ENCODE measurements around the gene BICDL2. TPM values are rescaled to one million over a fixed set of nuclear protein-coding genes. Genes with fewer than 3 reads are reported as not detected.

The BICDL2 gene
- total and polyA plus RNA-seq, 2 donors from 2014 or later = 2.9 to 12.1 TPM

DNA sequence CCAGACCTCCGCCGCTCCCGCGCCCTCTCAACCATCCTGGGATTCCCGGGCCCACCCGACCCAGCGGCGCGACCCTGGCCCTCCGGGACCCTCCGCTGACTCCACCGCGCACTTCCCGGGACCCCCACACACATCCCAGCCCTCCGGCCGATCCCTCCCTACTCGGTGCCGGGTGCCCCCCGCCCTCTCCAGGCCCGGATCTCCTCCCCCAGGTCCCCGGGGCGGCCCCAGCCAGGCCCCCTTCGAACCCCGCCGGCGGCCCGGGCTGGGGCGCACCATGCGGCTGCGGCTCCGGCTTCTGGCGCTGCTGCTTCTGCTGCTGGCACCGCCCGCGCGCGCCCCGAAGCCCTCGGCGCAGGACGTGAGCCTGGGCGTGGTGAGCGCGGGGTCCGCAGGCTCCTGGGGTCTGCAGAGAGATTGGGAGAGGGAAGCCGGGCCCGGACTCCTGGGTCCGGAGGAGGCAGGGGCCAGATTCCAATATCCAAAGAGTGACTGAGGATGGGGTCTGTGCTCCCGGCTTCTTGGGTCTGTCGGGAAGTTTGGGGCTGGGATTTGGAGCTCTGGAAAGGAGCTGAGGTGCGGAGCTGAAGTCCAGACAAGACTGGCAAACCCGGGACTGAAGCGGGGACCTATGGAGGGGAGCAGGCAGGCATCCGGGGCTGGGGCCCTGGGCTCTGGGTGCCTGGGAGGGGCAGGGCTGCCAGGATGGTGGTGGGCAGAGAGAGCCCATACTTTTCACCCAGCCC is 10.1 kb upstream of the BICDL2 start:
- H3K4me3 ChIP-seq (ENCODE audit: low read length in 3 of 3) = no peak overlapping the region
- no peaks in the 10 kb centered on the region for H3K36me3 ChIP-seq (ENCODE audit: control insufficient read depth in 2 of 3, insufficient read depth in 3 of 3, low read length in 3 of 3)
- DNase-seq (peak in 1 of 5 donors; percentile 44), FAIRE-seq (no peak)
- H3K4me1 ChIP-seq (ENCODE audit: control insufficient read depth in 2 of 3, insufficient read depth in 2 of 3, low read depth in 1 of 3, low read length in 3 of 3) = peaks cover 0 to 7% (median 0%) of the 10 kb centered on the region in 3 donors
- H3K27me3 ChIP-seq (ENCODE audit: control insufficient read depth, insufficient read depth, low read length) = peaks cover 31% of the 10 kb centered on the region
- TF ChIP-seq, protein P1, sequence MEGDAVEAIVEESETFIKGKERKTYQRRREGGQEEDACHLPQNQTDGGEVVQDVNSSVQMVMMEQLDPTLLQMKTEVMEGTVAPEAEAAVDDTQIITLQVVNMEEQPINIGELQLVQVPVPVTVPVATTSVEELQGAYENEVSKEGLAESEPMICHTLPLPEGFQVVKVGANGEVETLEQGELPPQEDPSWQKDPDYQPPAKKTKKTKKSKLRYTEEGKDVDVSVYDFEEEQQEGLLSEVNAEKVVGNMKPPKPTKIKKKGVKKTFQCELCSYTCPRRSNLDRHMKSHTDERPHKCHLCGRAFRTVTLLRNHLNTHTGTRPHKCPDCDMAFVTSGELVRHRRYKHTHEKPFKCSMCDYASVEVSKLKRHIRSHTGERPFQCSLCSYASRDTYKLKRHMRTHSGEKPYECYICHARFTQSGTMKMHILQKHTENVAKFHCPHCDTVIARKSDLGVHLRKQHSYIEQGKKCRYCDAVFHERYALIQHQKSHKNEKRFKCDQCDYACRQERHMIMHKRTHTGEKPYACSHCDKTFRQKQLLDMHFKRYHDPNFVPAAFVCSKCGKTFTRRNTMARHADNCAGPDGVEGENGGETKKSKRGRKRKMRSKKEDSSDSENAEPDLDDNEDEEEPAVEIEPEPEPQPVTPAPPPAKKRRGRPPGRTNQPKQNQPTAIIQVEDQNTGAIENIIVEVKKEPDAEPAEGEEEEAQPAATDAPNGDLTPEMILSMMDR (IDR thresholded peaks at IDR 0.05; ENCODE audit: borderline replicate concordance, extremely low read depth, insufficient read depth) = no peak
- H3K27ac ChIP-seq (ENCODE audit: low read depth in 2 of 2, low read length in 2 of 2) = no peak overlapping the region
- H3K9me3 ChIP-seq (ENCODE audit: control insufficient read depth in 2 of 3, insufficient read depth in 1 of 3, low read length in 3 of 3) = no peaks in the 10 kb centered on the region
- intact Hi-C loops (cut with DNase I) = no loop called here
- no peak overlapping the region for H3K9ac ChIP-seq (ENCODE audit: low read length in 3 of 3)

- TF ChIP-seq, protein P1 (IDR thresholded peaks at IDR 0.05; ENCODE audit: borderline replicate concordance, extremely low read depth, insufficient read depth) = no peak
- intact Hi-C loops (cut with DNase I) = no loop called here
- DNase-seq (peak; percentile 31 to 82 (median 46)), FAIRE-seq (no peak)
- no peak within 1 kb of the TSS for H3K9ac ChIP-seq (ENCODE audit: low read length in 3 of 3)
- peaks cover 31% of the 10 kb centered on the region for H3K27me3 ChIP-seq (ENCODE audit: control insufficient read depth, insufficient read depth, low read length)
- no peaks in the 10 kb centered on the region for H3K36me3 ChIP-seq (ENCODE audit: control insufficient read depth in 2 of 3, insufficient read depth in 3 of 3, low read length in 3 of 3)
- no peaks in the 10 kb centered on the region for H3K9me3 ChIP-seq (ENCODE audit: control insufficient read depth in 2 of 3, insufficient read depth in 1 of 3, low read length in 3 of 3)
- no peak within 1 kb of the TSS for H3K27ac ChIP-seq (ENCODE audit: low read depth in 2 of 2, low read length in 2 of 2)
- H3K4me3 ChIP-seq (ENCODE audit: low read length in 3 of 3) = no peak within 1 kb of the TSS
- H3K4me1 ChIP-seq (ENCODE audit: control insufficient read depth in 2 of 3, insufficient read depth in 2 of 3, low read depth in 1 of 3, low read length in 3 of 3) = peaks cover 0 to 7% (median 0%) of the 10 kb centered on the region in 3 donors
These were observed 9.3 kb upstream of the BICDL2 start, which contains the start of gene MMP25 for GRCh38 chr16:3045758-3046640. Gene MMP25, plus strand, starts transcription at chr16:3046561. Its CDS starts 357 bp downstream, at chr16:3046918.

GRCh38 chr16:3044708-3045107 is 8.0 kb upstream of the BICDL2 start:
- Histone ChIP-seq H3K4me3 (ENCODE audit: low read length in 3 of 3) (no peak overlapping the region), H3K36me3 (ENCODE audit: control insufficient read depth in 2 of 3, insufficient read depth in 3 of 3, low read length in 3 of 3) (no peaks in the 10 kb centered on the region), H3K27me3 (ENCODE audit: control insufficient read depth, insufficient read depth, low read length) (peaks cover 31% of the 10 kb centered on the region), H3K9me3 (ENCODE audit: control insufficient read depth in 2 of 3, insufficient read depth in 1 of 3, low read length in 3 of 3) (no peaks in the 10 kb centered on the region), H3K4me1 (ENCODE audit: control insufficient read depth in 2 of 3, insufficient read depth in 2 of 3, low read depth in 1 of 3, low read length in 3 of 3) (peaks cover 0 to 7% (median 0%) of the 10 kb centered on the region in 3 donors), H3K9ac (ENCODE audit: low read length in 3 of 3) (no peak overlapping the region), H3K27ac (ENCODE audit: low read depth in 2 of 2, low read length in 2 of 2) (no peak overlapping the region)
- TF ChIP-seq, protein P1 (IDR thresholded peaks at IDR 0.05; ENCODE audit: borderline replicate concordance, extremely low read depth, insufficient read depth) = no peak
- FAIRE-seq (no peak), DNase-seq (no peak)
- intact Hi-C loops (cut with DNase I) = no loop called here

Data from kidney (tissue), 14 donors.